Prostate gland (tissue), 2 donors: ENCODE data around the gene PCDHA5.

Experiments
- CTCF ChIP-seq, 4 experiments: fragments of 200-600 bp in 2 of 4; fragments of 450-650 bp in 2 of 4; sonication (generic) in 2 of 4; IDR thresholded peaks; 1 replicate in 3 of 4; 2 replicates in 1 of 4; pipeline ENCODE4 v1.5.1; 2016 to 2019; ENCODE audit warnings: antibody characterized with exemption in 4 of 4, mild to moderate bottlenecking in 2 of 4, moderate library complexity in 2 of 4
- POLR2A ChIP-seq: fragments of 450-650 bp; IDR thresholded peaks from one replicate; pipeline ENCODE4 v1.6.1; 2016; ENCODE audit warnings: antibody characterized with exemption, mild to moderate bottlenecking
- POLR2AphosphoS5 ChIP-seq: sonication (generic); formaldehyde crosslinking; IDR thresholded peaks from one replicate; pipeline ENCODE4 v1.6.1; 2017; ENCODE audit warnings: antibody characterized with exemption

- TF ChIP-seq POLR2A (no peak), CTCF (IDR thresholded peaks at IDR 0.05) (peak in 1 of 4 experiments; percentile 31), POLR2AphosphoS5 (no peak)
These were observed 14.3 kb upstream of the PCDHA5 start, which contains the start of gene PCDHA4 for GRCh38 chr5:140806834-140807775.
